Left lung (tissue), 10 donors: ENCODE data around the gene CACNA1D. TPM values are rescaled to one million over a fixed set of nuclear protein-coding genes. Genes with fewer than 3 reads are reported as not detected.

ENCODE experiments used
- ATAC-seq: fragments of 200-7000 bp; cut with Tn5 transposase; one replicate; pipeline ENCODE4 v1.9.1; 2020; ENCODE audit warnings: moderate library complexity
- DNase-seq, 4 donors: peaks; one replicate each; pipeline ENCODE4 v3.0.0-alpha.2; 2013 to 2020
- H3K27ac ChIP-seq, 2 donors: fragments of 200-600 bp; sonication (generic) in 1 of 2; one replicate each; pipeline versions ENCODE4 v1.5.0 to v1.8.0; 2020 to 2021
- H3K27me3 ChIP-seq, 2 donors: fragments of 200-600 bp; sonication (generic) in 1 of 2; one replicate each; pipeline versions ENCODE4 v1.5.0 to v1.8.0; 2020 to 2021
- H3K36me3 ChIP-seq, 2 donors: fragments of 200-600 bp; sonication (generic) in 1 of 2; one replicate each; pipeline versions ENCODE4 v1.5.0 to v1.8.0; 2020 to 2021
- H3K4me1 ChIP-seq, 2 donors: fragments of 200-600 bp; one replicate each; pipeline ENCODE4 v1.8.0; 2021
- H3K4me3 ChIP-seq, 2 donors: fragments of 200-600 bp; sonication (generic) in 1 of 2; one replicate each; pipeline versions ENCODE4 v1.5.0 to v1.8.0; 2020 to 2021; ENCODE audit warnings: mild to moderate bottlenecking in 1 of 2
- H3K9me3 ChIP-seq, 2 donors: fragments of 200-600 bp; sonication (generic) in 1 of 2; one replicate each; pipeline versions ENCODE4 v1.5.0 to v1.8.0; 2020 to 2021
- intact Hi-C, 2 donors: fragments of 100-400 bp; cut with DNase I; formaldehyde crosslinking; loops; one replicate each; pipeline versions ENCODE4 v1.11.2 to v1.14.2; 2022
- polyA plus RNA-seq, 6 donors: library from polyadenylated mRNA; unstranded; fragments of 120-200 nt; gene quantifications; one replicate each; pipeline ENCODE4 v1.2.1, GENCODE V29; 2013; ENCODE audit not compliant: insufficient read length in 6 of 6
- total RNA-seq, 2 donors: library from RNA; stranded (reverse); fragmentation: NEBNext Ultra II Directional; extraction: Animal tissue kit (Norgen Biotek cat#: 25700); gene quantifications; one replicate each; pipeline ENCODE4 v1.2.1, GENCODE V29; 2021
- TF ChIP-seq, protein P1 (sequence below), 2 donors: fragments of 200-600 bp; sonication (generic) in 1 of 2; IDR thresholded peaks; one replicate each; pipeline versions ENCODE4 v1.5.0 to v1.8.0; 2021; ENCODE audit warnings: antibody characterized with exemption in 2 of 2
- donor health status: DM: no; HTN: yes; CAD: no.
- donor health status: DM: no; HTN: no; CAD: no.

Gene CACNA1D
- total and polyA plus RNA-seq, 8 donors = 32.6 to 78.2 (median 56.2) TPM

DNA sequence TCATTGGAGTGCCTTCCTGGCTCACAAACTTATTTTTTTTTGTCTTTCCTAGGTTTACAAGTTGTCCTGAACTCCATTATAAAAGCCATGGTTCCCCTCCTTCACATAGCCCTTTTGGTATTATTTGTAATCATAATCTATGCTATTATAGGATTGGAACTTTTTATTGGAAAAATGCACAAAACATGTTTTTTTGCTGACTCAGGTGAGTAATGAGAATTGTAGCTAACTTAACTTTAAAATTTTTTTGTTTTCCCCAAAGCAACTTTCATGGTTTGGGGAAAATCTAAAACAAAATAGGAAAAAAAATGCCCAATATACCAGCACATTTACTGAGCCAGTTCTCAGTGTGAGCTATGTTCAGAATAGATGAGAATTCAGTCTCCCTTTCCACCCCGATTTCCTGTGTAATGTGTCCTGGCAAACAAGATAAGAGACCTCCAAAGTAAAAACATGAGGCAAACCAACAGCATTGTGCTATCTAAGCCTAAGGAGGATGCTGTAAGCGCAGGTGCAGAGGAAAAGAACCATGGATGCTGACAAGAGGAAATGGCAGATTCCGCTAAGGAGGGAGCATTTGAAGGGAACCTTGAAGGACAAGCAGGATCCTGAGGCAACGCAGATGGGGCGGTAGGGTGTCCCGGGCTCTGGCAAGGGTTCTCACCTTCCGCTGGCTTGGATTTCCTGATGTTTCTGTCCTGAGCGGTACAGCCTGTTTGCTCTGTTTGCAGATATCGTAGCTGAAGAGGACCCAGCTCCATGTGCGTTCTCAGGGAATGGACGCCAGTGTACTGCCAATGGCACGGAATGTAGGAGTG, 171.4 kb downstream of the CACNA1D start:
- TF ChIP-seq, protein P1, sequence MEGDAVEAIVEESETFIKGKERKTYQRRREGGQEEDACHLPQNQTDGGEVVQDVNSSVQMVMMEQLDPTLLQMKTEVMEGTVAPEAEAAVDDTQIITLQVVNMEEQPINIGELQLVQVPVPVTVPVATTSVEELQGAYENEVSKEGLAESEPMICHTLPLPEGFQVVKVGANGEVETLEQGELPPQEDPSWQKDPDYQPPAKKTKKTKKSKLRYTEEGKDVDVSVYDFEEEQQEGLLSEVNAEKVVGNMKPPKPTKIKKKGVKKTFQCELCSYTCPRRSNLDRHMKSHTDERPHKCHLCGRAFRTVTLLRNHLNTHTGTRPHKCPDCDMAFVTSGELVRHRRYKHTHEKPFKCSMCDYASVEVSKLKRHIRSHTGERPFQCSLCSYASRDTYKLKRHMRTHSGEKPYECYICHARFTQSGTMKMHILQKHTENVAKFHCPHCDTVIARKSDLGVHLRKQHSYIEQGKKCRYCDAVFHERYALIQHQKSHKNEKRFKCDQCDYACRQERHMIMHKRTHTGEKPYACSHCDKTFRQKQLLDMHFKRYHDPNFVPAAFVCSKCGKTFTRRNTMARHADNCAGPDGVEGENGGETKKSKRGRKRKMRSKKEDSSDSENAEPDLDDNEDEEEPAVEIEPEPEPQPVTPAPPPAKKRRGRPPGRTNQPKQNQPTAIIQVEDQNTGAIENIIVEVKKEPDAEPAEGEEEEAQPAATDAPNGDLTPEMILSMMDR (IDR thresholded peaks at IDR 0.05) = no peak
- Histone ChIP-seq H3K27me3 (no peaks in the 10 kb centered on the region), H3K4me3 (no peak overlapping the region), H3K9me3 (peaks cover 0 to 16% of the 10 kb centered on the region in 2 donors), H3K27ac (no peak overlapping the region), H3K4me1 (no peaks in the 10 kb centered on the region), H3K36me3 (peaks cover 0 to 1% of the 10 kb centered on the region in 2 donors)
- intact Hi-C loops = no loop called here
- ATAC-seq (no peak), DNase-seq (no peak)

DNA sequence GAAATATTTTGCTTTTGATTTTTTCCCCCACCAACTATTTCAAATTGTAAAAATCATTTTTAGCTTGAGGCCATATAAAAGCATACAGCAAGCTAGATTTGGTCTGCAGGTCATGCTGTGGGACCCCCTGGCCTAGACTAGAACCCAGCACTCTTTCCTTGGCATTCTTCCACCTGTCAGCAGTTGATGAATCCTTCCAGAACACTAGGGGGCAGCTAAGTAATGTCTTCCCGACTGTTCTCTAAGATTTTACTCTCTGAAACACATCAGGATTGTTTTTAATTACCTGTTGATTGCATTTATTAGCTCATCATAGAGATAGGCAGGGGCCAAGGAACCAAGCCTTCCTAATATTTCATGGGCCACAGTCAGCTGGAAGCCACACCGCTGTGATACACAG, 174.5 kb downstream of the CACNA1D start:
- no peak for ATAC-seq
- Histone ChIP-seq H3K4me1 (peaks cover 0 to 4% of the 10 kb centered on the region in 2 donors), H3K36me3 (no peaks in the 10 kb centered on the region), H3K4me3 (no peak overlapping the region), H3K27ac (no peak overlapping the region), H3K27me3 (no peaks in the 10 kb centered on the region), H3K9me3 (no peaks in the 10 kb centered on the region)
- TF ChIP-seq, protein P1 (IDR thresholded peaks at IDR 0.05) = no peak
- intact Hi-C loops = no loop called here
- DNase-seq = no peak

DNA sequence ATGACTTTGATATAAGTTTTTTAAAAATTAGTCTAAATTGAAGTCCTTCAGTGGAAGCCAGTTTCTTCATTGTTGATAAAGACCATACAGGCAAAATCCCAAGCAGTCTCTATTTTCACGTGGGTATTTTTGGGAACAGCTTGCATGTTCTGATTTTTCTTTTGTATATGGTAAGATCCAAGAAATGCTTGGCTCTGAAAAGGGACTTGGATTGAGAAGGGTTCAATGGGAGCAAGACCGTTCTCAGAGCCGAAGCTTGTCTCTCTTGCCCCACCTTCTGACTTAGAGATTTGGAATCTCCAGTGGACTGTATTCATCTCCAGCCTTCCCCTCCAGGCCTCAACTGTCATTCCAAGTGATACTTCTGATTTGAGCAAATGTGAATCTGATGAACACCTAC, 176.3 kb downstream of the CACNA1D start:
- intact Hi-C loops = no loop called here
- no peaks in the 10 kb centered on the region for H3K9me3 ChIP-seq
- H3K4me1 ChIP-seq = peaks cover 0 to 4% of the 10 kb centered on the region in 2 donors
- no peak overlapping the region for H3K4me3 ChIP-seq
- no peak for ATAC-seq
- DNase-seq = no peak
- H3K27me3 ChIP-seq = peaks cover 0 to under 1% of the 10 kb centered on the region in 2 donors
- no peak overlapping the region for H3K27ac ChIP-seq
- no peaks in the 10 kb centered on the region for H3K36me3 ChIP-seq
- TF ChIP-seq, protein P1 (IDR thresholded peaks at IDR 0.05) = no peak

DNA sequence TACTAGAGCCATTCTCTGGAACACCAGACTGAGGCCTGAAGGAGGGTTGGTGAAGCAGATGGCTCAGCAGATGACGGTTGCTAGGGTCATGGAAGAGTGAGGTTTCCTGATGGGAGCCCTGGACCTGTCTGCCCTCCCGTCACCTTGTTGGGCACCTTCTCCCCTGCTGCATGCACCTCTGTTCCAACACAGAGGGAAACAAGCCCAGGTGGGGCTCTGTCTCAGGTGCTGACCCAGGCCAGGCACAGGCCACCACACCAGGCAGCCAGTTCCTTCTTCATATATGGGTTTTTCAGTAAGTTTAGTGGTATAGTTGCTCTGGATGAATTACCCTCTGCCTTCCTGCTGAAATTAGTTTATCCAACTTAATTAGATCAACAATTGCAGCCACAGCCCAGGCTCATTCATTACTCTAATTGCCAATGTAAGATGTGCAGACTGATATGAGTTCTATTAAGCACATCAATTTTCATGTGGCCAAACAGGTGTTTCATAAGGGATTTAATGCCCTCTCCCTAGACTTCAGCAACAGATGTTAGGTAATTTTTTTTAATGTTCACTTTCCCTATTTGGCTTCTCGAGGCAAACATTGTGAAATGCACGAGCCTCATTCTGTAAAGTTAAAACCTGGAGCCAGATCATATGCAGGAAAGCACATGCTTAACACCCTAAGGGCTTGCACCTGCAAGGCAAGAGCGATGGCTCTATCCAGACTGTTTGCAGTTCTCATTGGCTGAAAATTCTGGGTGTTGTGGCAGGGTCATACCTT, 177.0 kb downstream of the CACNA1D start:
- Histone ChIP-seq H3K4me3 (no peak overlapping the region), H3K36me3 (no peaks in the 10 kb centered on the region), H3K4me1 (peaks cover 0 to 4% of the 10 kb centered on the region in 2 donors), H3K9me3 (no peaks in the 10 kb centered on the region), H3K27ac (no peak overlapping the region), H3K27me3 (peaks cover 0 to 4% of the 10 kb centered on the region in 2 donors)
- TF ChIP-seq, protein P1 (IDR thresholded peaks at IDR 0.05) = no peak
- no peak for DNase-seq
- intact Hi-C loops = no loop called here
- peak; percentile 45 for ATAC-seq

DNA sequence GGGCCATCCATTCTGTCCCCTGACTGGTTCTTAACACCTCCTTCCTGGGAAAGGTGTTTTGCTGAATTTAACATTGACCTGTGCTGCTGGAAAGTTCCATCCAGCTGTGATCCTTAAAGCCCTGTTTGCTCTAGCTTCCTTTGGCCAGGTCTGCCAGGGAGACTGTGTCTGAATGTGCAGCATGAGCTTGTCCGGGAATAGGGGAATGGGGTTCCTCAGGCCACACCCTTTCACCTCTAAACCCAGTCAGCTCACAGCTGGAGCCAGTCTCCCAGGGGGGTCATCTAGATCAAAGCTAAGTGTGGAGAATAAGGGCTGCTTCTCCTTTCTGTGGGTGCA, 177.5 kb downstream of the CACNA1D start:
- TF ChIP-seq, protein P1 (IDR thresholded peaks at IDR 0.05) = no peak
- H3K4me1 ChIP-seq = peaks cover 0 to 4% of the 10 kb centered on the region in 2 donors
- H3K27ac ChIP-seq = no peak overlapping the region
- no peak for ATAC-seq
- intact Hi-C loops = no loop called here
- no peak overlapping the region for H3K4me3 ChIP-seq
- no peaks in the 10 kb centered on the region for H3K36me3 ChIP-seq
- peaks cover 0 to 4% of the 10 kb centered on the region in 2 donors for H3K27me3 ChIP-seq
- DNase-seq = no peak
- no peaks in the 10 kb centered on the region for H3K9me3 ChIP-seq
